ENCODE measurements around the gene TMEM183A.

TMEM183A gene

DNA sequence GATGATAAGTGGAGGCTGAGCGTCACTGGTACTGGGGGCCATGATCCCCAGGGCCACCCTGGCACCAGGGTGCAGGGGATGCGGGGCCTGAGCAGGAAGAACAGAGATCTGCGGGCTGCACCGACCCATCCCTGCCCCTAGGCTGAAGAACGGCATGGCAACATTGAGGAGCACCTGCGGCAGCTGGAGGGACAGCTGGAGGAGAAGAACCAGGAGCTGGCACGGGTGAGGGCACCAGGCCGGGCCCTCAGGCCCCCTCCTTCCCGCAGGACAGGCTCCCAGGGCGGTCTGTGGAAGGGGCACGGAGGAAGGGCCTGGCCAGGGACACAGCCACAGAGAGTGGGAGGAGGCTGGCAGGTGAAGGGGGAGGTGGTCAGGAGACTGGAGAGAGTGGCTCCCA, 40.9 kb downstream of the TMEM183A start:
- DNase-seq = no peak

DNA sequence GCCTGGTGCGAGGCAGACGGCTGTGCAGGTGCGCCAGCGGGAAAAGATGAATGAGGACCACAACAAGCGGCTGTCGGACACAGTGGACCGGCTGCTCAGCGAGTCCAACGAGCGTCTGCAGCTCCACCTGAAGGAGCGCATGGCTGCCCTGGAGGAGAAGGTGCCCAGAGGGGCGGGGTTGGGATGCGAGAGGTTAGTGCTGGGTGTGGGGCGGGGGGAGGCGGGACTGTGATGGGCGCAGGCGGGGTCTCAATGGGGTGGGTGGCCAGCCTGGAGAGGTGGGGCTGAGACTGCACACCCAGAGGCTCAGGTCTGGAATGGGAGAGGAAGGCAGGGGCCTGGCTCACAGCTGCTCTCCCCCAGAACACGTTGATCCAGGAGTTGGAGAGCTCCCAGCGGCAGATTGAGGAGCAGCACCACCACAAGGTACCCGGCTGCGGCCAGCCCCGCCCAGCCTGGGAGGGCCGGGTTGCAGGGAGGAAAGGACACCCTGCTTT, 41.4 kb downstream of the TMEM183A start:
- DNase-seq = no peak

DNA sequence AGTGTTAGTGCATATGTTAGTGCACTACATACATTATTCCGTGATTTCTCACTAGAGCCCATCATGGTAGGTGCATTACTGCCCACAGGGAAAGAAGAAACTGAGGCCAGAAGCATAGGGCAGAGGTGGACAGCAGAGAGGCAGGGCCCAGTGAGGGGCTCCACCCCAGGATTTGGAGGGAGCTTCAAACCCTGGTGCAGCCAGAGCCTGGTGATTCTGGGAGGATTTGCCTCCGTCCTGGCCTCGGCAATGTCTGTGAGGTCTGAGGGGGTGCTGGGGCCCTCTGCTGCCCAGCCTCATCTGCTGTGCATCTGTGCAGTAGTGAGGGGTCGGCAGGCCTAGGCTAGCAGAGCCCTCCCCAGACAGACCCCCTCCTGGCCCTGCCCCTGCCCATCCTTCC, 41.9 kb downstream of the TMEM183A start:
- DNase-seq = no peak

DNA sequence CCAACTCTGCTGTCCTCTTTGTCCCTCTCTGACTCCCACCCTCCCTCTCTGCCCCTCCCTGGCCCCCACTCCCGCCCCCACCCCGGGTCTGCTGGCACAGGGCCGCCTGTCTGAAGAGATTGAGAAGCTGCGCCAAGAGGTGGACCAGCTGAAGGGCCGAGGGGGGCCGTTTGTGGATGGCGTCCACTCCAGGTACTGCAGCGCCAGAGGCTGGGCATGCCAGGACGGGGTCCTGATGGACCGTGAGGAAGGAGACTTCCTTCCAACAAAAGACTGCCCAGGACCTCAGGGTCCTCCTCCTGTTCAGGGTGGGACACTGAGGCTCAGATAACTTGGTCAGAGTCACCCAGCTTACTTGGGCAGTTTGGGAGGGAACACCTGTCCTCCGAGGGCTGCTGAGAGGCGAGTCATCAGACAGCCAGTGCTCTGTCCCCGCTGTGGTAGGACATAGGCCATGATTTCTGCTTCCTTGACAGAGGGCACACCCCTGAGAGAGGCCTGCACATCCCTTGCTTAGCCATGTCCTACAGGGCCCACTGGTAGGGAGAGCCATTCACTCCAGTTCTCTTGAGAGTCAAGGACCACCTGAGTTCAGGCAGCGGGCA, 42.5 kb downstream of the TMEM183A start:
- no peak for DNase-seq

DNA sequence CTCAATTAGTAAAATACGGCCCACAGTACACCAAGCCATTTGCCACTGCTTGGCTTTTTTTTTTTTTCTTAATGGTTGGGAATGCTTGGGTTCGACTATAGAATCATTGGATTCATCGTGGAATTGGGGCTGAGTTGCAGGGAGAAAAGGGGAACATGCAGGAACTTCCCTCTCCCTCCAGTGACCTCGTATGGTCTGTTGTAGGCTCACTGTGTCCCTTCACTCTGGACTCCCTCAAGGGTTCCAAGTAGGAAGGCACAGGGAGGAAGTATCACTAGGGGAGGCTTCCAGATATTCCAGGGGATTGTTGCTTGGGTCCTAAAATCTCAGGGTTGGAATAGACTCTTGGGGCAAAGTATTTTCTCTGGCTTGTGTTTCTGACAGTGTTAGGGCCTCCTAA, 43.7 kb downstream of the TMEM183A start:
- no peak for DNase-seq

DNA sequence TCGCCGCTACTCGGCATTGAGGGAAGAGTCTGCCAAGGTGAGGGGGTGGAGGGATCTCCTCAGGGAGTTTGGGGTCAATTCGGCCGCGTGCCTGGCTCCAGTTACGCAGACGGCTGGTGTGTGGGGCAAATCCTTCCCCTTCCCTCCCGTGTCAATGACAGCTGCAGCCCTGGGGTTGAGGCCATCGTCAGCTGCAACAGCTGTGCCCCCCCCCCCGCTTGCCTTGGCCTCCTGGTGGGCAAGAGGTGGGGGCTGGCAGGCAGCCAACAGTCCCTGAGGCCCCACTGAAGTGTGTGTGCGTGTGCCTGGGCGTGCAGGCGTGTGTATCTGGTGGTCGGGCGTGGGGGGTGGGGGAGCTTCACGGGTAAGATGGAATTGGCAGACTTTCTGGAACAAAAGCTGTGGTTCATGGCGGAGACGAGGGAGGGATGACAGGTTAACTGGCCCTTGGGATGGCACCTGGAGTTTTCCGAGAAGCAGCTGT, 44.7 kb downstream of the TMEM183A start:
- DNase-seq = no peak

DNA sequence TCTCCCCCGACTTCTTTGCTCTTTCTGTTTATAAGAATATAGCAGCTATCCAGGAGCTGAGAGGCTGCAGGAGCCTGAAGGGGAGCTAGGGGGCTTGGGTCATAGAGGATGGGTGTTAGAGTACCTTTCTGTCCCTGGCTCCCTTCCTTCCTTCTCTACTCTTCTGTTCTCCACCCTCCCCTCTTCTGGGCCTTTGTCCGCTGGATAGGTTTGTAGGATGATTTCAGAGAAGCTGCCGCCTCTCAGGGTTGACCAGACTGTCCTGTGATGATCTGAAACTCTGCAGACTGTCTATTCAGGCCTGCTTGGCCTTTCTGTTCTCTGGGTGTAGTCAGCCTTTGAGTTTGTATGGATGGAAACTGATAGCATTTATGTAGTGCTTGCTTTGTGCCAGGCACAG, 45.4 kb downstream of the TMEM183A start:
- DNase-seq = no peak

DNA sequence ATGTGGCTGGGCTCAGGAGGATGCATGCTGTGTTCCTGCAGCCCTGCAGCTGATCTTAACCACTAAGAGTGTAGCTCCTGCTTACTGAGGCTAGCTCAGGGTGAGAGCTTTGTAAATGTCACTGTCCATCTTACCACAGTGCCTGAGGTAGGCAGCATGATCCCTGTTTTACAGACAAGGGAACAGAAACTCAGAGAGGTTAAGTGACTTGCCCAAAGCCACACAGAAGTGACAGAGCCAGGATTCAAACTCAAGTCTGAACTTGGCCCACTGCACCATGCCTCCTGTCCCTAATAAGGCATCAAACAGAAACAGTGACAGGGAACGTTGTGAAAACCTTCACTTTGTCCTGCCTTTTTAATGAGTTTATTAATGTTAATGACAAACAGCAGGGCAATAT, 47.0 kb downstream of the TMEM183A start:
- DNase-seq = no peak

DNA sequence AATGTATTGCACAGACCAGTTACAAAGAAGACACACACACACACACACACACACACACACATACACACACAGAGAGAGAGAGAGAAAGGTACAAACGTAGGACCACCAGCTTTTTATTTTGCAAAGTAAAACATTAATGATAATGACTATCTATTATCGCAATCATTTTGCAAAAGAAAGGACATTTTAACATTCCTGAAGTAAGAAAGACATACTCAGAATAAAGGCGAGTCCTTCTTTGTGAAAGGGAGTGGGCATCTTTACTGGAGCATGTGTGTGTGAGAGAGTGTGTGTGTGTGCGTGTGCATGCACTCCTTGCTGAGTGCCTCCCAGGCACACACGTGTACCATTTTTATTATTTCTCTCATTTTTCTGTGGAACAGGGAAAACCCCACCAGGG, 47.5 kb downstream of the TMEM183A start:
- DNase-seq = no peak

DNA sequence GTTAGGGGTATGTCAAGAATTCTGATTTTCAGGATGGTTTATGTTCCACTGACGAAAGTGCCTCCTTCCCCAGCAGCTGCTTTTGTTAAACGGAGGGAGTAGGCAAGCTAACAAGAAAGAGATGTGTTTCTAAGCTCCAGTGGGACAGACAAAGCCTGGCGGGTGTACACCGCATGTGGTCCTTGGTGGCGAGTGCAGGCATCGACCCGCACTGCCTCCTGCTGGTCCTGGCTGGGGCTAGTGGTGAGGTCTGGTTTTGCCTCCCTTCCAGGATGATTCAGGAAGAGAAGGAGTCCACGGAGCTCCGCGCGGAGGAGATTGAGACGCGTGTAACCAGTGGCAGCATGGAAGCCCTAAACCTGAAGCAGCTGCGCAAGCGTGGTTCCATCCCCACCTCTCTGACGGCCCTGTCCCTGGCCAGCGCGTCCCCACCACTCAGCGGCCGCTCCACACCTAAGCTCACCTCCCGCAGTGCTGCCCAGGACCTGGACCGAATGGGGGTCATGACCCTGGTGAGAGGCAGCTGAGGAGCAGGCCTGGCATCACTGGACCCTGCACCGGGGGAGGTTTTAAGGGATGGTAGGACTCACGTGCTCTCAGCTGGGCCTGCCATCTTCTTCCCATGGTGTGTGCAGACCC, 48.1 kb downstream of the TMEM183A start:
- no peak for DNase-seq

DNA sequence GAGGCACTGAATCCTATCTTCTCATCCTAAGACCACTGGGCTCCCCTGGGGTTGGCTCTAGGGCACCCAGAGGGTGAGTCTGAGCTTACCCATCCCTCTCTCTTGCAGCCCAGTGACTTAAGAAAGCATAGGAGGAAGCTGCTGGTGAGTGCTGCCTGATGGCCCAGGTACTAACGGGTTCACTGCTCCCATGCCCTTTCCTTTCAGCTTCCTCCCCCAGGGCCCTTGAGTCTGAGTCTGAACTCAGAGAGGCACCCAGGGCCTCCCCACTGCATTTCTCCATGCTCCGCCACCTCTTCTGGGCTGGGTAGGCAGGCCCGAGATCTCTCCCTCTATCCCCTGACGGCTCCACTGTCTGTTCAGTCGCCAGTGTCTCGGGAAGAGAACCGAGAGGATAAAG, 48.8 kb downstream of the TMEM183A start:
- DNase-seq = no peak

DNA sequence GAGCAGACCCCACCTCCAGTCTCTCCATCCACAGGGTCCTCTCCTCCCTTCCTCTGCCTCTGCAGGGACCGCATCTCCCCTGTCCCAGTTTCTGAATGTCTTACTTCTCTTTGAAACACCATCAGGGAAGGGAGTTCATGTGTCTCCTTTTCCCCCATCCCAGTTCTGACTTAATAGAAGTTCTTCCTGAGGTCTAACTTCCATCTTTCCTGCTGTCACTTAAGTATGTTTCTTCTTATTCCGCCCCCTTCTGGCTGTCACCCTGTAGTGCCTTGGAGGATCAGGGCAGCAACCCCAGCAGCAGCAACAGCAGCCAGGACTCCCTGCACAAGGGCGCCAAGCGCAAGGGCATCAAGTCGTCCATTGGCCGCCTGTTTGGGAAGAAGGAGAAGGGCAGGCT, 49.3 kb downstream of the TMEM183A start:
- DNase-seq = no peak

DNA sequence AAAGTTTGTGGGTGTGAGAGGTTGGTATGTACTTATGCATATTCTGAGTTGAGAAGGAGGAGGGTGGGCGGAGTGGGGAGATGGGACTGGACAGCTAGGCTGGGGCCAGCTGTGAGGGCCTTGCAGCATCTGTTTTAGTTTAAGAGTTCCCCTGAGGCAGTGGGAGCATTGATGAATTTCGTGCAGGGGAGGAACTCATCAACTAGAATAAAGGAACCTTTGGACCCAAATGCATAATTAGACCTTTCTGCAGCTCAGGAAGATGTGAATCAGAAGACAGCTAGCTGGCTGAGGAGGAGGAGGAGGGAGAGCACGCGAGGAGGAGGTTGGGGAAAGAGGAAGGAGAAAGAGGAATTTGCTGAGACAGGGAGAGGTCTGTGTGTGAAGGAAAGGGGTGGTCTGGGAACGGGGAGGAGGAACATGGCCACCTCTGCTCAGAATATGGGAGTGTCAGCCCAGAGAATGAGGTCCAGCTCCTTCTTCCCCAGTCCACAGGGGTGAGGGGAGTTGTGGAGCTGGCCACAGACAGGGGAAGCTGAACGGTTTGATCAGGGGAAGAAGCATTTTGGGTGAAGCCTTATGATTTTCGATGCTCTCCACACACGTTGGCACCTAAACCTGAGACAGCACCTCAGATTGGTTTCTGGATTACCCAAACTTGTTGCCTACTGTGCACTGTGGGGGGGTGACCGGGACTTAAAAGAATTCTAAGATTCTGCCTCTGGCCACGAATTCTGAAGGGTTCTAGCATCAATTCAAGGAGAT, 50.9 kb downstream of the TMEM183A start:
- DNase-seq = peak; percentile 13 to 27

DNA sequence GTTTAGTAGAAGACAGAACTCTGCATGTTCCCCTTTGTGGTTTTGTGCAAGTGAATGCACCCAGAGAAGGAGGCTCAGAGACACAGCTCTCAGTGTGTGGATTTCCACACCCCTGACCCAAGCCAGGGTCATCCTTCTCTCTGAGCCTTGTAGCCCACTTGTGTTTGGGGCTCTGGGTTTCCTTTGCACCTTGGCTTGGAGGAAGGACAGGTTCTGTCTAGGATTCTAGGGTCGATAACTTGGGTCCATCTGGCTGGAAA, 51.4 kb downstream of the TMEM183A start:
- DNase-seq = peak; percentile 17 to 32

DNA sequence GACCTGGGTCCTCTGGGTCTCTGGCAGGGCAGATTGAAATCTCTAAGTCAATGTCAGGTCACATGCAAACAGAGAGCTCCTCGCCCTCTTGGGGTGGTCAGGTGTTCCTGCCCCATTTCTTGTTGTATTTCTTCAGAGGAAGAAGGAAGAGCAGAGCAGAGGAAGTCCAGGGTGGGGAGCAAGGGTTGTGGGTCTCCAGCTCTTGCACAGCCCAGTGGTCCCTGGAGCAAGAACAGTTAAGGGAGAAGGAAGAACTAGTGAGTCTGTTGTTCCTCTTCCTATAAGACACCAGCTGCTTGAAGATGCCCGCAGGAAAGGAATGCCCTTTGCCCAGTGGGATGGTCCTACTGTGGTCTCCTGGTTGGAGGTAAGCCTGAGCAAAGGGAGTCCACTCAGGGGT, 52.3 kb downstream of the TMEM183A start:
- DNase-seq = peak; percentile 51 to 64

DNA sequence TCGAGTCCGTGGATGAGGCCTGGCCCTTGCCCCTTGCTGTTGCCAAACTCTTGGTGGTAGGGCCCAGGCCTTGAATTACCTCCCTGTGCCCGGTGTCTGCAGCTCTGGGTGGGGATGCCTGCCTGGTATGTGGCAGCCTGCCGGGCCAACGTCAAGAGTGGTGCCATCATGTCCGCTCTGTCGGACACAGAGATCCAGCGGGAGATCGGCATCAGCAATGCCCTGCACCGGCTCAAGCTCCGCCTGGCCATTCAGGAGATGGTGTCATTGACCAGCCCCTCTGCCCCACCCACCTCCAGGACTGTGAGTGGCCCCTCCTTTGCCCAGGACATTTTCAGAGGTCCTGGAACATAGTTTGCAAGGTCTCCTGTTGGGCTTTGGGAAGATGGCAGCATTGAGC, 52.9 kb downstream of the TMEM183A start:
- DNase-seq = no peak

DNA sequence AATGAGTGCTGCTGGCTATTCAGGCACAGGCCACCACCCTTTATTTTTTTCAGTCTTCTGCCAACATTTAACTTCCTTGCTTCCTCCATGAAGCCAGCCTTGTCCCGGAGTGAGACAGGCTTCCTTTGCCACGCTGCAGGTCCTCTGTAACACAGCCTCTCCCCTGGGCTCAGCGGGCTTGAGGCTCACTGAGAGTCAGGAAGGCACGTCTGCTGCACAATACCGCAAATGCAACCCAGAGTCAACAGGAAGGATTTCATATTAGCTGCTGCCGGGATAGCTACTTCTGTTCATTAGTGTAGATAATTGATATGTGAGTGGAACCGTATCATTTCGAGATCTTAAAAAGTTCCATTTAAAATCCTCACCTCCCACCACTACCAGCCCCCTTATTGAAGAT, 56.1 kb downstream of the TMEM183A start:
- no peak for DNase-seq

DNA sequence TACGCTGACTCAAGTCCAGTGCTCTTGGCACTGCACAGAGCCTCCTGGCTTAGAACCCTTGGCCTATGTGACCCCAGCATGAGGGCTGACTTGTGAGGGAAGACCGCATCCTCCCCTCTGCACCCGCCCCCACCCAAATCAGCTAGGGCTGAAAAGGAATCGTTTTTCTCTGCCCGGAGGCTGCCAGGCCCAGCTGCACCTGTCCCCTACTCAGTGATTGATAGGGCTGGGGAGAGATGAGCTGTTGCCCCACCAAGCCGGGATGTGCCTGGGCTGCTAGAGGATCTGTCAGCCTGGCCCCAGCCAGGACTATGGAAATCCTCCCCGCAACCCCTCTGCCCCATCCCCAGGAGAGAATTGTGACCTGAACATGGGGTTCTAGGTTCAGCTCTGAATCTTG, 58.0 kb downstream of the TMEM183A start:
- DNase-seq = no peak

DNA sequence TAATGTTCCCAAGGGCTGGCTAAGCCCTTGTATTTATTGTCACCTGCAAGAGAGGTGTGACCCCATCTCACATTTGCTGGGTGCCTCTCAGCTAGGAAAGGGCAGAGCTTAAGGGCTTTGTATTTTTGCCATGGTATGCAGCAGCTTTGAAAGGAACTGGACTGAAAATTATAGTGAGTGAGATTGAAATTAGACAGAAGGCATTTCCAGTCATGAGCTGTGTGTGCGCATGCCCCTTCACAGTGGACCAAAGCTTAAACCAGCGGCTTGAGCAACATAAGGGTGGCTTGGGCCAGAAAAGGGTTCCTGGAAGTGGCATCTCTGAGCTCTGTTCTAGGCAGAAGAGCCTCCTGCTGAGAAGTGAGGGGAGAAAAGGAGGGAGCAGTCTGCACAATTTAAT, 58.8 kb downstream of the TMEM183A start:
- no peak for DNase-seq

DNA sequence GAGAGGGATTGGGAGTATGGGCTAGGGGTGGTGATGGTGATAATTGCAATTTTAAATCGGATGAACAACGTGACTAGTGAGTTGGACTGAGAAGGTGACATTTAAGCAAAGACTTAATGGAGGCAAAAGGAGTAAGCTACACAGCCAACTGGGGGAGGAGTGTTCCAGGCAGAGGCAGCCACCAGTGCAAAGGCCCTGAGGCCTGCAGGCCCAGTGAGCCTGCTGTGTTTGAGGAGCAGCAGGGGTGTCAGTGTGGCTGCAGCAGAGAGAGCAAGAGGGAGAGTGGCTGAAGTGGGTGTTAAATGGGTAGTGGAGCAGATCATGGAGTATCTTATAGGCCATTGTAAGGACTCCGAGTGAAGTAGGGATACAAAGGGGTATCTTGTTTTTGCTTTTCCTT, 59.8 kb downstream of the TMEM183A start:
- DNase-seq = no peak

DNA sequence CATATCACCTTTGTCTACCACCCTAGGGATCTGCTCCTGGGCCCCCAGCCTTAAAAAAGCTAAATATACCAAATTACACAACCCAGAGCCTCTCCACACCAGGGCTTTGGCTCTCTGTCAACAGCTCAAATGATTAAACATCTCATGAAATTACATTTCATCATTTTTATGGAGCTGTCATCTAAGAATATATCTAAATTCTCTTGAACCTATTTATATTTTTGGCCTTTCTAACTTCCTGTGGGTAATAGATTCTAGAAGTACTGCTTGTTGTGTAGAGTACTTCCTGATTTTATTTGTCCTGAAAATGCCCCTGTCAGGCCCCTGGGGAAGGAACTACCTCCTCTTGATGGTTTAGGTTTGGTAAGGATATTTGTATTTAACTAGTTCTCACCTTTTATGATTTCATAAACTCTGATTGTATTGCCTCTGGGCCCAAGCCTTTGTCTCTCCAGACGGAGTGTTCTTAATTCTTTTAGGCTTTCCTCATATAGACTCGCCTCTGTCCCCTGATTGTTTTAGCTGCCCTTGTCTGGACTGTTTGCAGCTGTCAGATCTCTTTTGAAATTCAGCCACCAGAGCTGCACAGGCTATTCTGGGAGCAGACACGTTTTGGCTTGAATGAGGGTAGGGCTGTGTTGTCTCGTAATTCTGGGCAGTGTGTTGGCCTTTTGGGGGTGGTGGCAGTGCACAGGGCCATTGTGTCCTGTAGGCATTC, 62.0 kb downstream of the TMEM183A start:
- peak in 1 of 2 experiments; percentile 33 for DNase-seq

DNA sequence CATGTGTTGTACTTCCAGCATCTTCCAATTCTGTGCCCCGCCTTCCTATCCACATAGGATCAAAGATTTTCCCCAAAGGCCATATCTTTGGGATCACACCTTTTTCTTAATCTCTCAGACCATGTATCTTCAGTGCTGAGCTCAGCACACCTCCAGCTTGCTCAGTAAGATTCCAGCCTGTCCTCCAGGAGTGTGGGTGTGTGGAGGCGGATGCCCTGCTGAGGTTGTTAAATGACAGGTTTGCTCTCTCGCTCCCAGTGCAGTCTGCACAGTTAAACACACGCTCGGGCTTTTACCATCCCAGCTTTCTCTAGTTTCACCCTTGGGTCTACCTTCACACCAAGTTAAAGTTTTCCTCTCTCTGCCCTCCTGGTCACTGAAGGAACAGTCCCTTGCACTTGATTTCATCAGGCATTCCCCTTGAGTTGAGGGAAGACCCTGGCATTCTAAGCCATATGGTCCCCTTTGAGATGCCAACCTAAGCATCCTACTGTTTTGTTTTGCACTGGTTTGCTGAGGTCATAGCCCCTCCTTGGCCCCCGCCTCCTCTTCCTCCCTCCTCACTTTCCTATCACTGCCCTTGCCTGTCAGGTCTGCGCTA, 64.9 kb downstream of the TMEM183A start:
- no peak for DNase-seq

DNA sequence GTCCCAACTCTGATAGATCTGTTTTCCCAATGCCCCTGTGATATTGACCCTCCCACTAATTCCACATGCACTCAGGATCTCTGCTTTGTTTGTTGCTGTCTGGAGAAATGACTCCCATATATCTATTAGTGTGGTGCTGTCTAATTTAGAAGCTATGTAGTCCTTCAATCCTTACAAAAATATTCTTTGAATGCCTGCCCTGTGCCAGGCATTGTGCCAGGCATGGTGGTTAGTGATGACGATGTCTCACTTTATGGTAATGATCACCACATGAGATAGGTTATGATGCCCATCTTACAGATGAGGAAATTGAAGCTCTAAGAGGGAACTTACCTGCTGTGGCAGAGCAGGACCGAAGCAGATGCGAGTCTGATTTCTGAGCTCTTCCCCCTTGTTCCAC, 65.7 kb downstream of the TMEM183A start:
- no peak for DNase-seq
